NB4 (cell line): ENCODE data around the gene AP3B1.

Source experiments
- CTCF ChIP-seq: IDR thresholded peaks from one replicate; pipeline ENCODE4 v1.5.1; 2012; ENCODE audit warnings: low read depth, low read length
- MAX ChIP-seq: IDR thresholded peaks from 2 replicates; pipeline ENCODE4 v1.6.1; 2011; ENCODE audit warnings: low read depth, low read length
- MYC ChIP-seq: IDR thresholded peaks from 2 replicates; pipeline ENCODE4 v1.6.1; 2011; ENCODE audit warnings: low read depth, low read length
- POLR2A ChIP-seq: IDR thresholded peaks from 2 replicates; pipeline ENCODE4 v1.6.1; 2011; ENCODE audit warnings: mild to moderate bottlenecking; ENCODE audit not compliant: insufficient read length; ENCODE audit errors: extremely low read depth

GRCh38 chr5:78126536-78126935 is 168.0 kb downstream of the AP3B1 start:
- TF ChIP-seq CTCF (no peak), MAX (no peak), POLR2A (no peak), MYC (no peak)
